Liver (tissue), 9 donors: ENCODE data around the gene COL5A1. TPM values are rescaled to one million over a fixed set of nuclear protein-coding genes. Genes with fewer than 3 reads are reported as not detected.

ENCODE experiments used
- DNase-seq: peaks from one replicate; pipeline ENCODE4 v3.0.0-alpha.2; 2017; ENCODE audit warnings: low spot score
- H3K27ac ChIP-seq, 2 donors: one replicate each; pipeline ENCODE4 v1.7.0; 2013; ENCODE audit warnings: inconsistent platforms in 2 of 2, low read length in 2 of 2, control low read depth in 1 of 2, low read depth in 1 of 2, mild to moderate bottlenecking in 1 of 2
- H3K27me3 ChIP-seq, 4 donors: one replicate each; pipeline versions ENCODE4 v1.6.1 to v1.7.0; 2013; ENCODE audit warnings: low read length in 3 of 4, inconsistent platforms in 1 of 4, mild to moderate bottlenecking in 1 of 4, moderate library complexity in 1 of 4; ENCODE audit not compliant: control insufficient read depth in 4 of 4, insufficient read depth in 4 of 4
- H3K36me3 ChIP-seq, 4 donors: one replicate each; pipeline versions ENCODE4 v1.6.1 to v1.7.0; 2013; ENCODE audit warnings: low read length in 3 of 4, mild to moderate bottlenecking in 3 of 4, low read depth in 1 of 4, moderate library complexity in 1 of 4; ENCODE audit not compliant: control insufficient read depth in 4 of 4, insufficient read depth in 3 of 4
- H3K4me1 ChIP-seq, 4 donors: one replicate each; pipeline versions ENCODE4 v1.6.1 to v1.7.0; 2013; ENCODE audit warnings: low read length in 3 of 4, mild to moderate bottlenecking in 3 of 4, moderate library complexity in 1 of 4; ENCODE audit not compliant: control insufficient read depth in 4 of 4, insufficient read depth in 4 of 4
- H3K4me3 ChIP-seq, 3 donors: one replicate each; pipeline versions ENCODE4 v1.6.1 to v1.7.0; 2013; ENCODE audit warnings: low read length in 3 of 3, control low read depth in 1 of 3, low read depth in 1 of 3, mild to moderate bottlenecking in 1 of 3
- H3K9ac ChIP-seq, 2 donors: one replicate each; pipeline ENCODE4 v1.7.0; 2013; ENCODE audit warnings: low read length in 2 of 2, mild to moderate bottlenecking in 2 of 2, moderate library complexity in 2 of 2, control low read depth in 1 of 2, low read depth in 1 of 2
- H3K9me3 ChIP-seq, 4 donors: one replicate each; pipeline versions ENCODE4 v1.6.1 to v1.7.0; 2013; ENCODE audit warnings: low read length in 3 of 4; ENCODE audit not compliant: control insufficient read depth in 4 of 4
- ATF3 ChIP-seq: IDR thresholded peaks from 2 replicates; pipeline ENCODE4 v1.6.1; 2016; ENCODE audit warnings: antibody characterized with exemption
- CTCF ChIP-seq: fragments of 150-350 bp; IDR thresholded peaks from 2 replicates; pipeline ENCODE4 v1.5.1; 2017; ENCODE audit warnings: improper control_type of control experiment, low read depth, low read length; ENCODE audit not compliant: missing input control
- FOXA1 ChIP-seq: IDR thresholded peaks from 2 replicates; pipeline ENCODE4 v1.6.1; 2016; ENCODE audit warnings: antibody characterized with exemption
- FOXA2 ChIP-seq: IDR thresholded peaks from 2 replicates; pipeline ENCODE4 v1.6.1; 2016; ENCODE audit warnings: antibody characterized with exemption
- HNF4A ChIP-seq, 2 donors: conservative IDR thresholded peaks; 2 replicates each; pipeline ENCODE4 v1.6.1; 2016; ENCODE audit warnings: antibody characterized with exemption in 2 of 2, mild to moderate bottlenecking in 2 of 2
- JUND ChIP-seq, 2 donors: IDR thresholded peaks; 2 replicates each; pipeline ENCODE4 v1.6.1; 2016; ENCODE audit warnings: antibody characterized with exemption in 2 of 2
- NR2F2 ChIP-seq: IDR thresholded peaks from 2 replicates; pipeline ENCODE4 v1.6.1; 2016; ENCODE audit warnings: antibody characterized with exemption
- RAD21 ChIP-seq, 2 donors: IDR thresholded peaks; 2 replicates each; pipeline ENCODE4 v1.6.1; 2016; ENCODE audit warnings: antibody characterized with exemption in 2 of 2, mild to moderate bottlenecking in 2 of 2
- REST ChIP-seq: IDR thresholded peaks from 2 replicates; pipeline ENCODE4 v1.6.1; 2016; ENCODE audit warnings: antibody characterized with exemption, mild to moderate bottlenecking
- RXRA ChIP-seq, 2 donors: IDR thresholded peaks; 2 replicates each; pipeline ENCODE4 v1.6.1; 2017 to 2018; ENCODE audit warnings: antibody characterized with exemption in 2 of 2, mild to moderate bottlenecking in 1 of 2
- SP1 ChIP-seq: IDR thresholded peaks from 2 replicates; pipeline ENCODE4 v1.6.1; 2018; ENCODE audit warnings: antibody characterized with exemption, mild to moderate bottlenecking
- TAF1 ChIP-seq: conservative IDR thresholded peaks from 2 replicates; pipeline ENCODE4 v1.6.1; 2016; ENCODE audit warnings: antibody characterized with exemption, mild to moderate bottlenecking
- ZBTB33 ChIP-seq: IDR thresholded peaks from 2 replicates; pipeline ENCODE4 v1.6.1; 2016; ENCODE audit warnings: antibody characterized with exemption
- WGBS: extraction: QIAGEN DNeasy Blood & Tissue Kit; methylation state at CpG from one replicate; pipeline ENCODE4 v1.1.7; 2013; 5-methylcytosine and 5-hydroxymethylcytosine counted together
- polyA plus RNA-seq, 2 donors: library from polyadenylated mRNA; stranded (reverse) in 1 of 2; unstranded in 1 of 2; fragments of 200-250 nt in 1 of 2; fragments of >200 nt in 1 of 2; fragmentation: Nextera tagmentation in 1 of 2; extraction: Ambion mirVana in 1 of 2; gene quantifications; one replicate each; pipeline versions ENCODE4 v1.2.1 to v1.2.3, GENCODE V29; 2013 to 2015
- total RNA-seq, 2 donors: library from RNA; depleted of rRNA; stranded (reverse); fragments of >200 nt; gene quantifications; one replicate each; pipeline ENCODE4 v1.2.3, GENCODE V29; 2014
- TF ChIP-seq, protein P1 (sequence below): IDR thresholded peaks from 2 replicates; pipeline ENCODE4 v1.6.1; 2016; ENCODE audit warnings: antibody characterized with exemption
- donor health status: healthy.
- donor health status: healthy.
- donor health status: healthy.
- donor health status: healthy.
- donor health status: healthy.

COL5A1 gene
- total and polyA plus RNA-seq, 4 donors, result 0.67 to 15.6 (median 11.2) TPM

DNA sequence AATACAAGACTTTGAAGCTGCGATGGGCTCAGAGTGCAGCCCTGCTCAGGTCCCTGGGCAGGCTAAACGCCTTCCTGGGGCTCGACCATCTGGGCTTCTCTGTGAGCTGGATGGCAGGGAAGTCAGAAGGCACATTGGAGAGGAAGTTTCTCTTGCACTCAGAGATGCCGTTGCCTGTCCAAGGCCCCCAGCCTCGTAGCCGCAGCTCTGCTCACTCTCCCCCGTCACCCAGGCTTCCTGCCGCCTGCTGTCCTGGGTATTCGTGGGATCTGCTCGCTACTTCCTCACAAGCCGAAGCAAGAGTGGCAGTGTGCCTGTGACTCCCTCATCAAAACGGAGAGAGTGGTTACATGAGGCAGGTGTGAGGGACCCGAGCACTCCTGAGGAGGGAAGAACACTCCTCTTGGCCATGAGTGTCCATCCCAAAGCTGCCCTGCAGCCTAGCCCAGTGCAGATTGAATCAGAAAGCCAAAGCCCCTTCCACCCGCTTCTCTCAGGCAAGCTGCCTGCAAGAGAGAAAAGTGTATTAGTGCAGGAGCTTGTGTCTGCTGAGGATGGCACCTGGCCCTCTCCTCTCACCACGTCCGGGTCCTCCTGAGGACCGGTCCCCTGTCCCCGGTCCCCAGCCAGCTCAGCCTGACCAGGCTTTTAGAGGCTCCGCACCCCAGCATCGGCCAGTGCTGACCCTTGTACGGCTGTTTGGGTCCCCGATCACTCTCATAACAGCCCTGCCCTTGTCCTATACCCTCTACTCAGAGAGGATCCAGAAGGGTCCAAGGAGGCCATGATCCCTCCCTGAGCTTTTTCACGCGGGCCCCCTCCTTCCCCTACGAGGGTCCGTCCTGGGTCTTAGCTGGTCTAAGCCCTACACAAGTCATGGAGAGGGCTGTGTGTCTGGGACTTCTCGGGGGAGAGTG, 246.3 kb downstream of the COL5A1 start:
- 69% methylated on average over 27 of the region's 27 CpGs for WGBS
- Histone ChIP-seq H3K27me3 (no peaks in the 10 kb centered on the region), H3K36me3 (no peaks in the 10 kb centered on the region), H3K4me3 (no peak overlapping the region), H3K9me3 (no peaks in the 10 kb centered on the region), H3K4me1 (no peaks in the 10 kb centered on the region), H3K9ac (no peak overlapping the region), H3K27ac (no peak overlapping the region)
- TF ChIP-seq HNF4A (conservative IDR thresholded peaks at IDR 0.05) (no peak), REST (no peak), TAF1 (no peak), ATF3 (no peak), FOXA2 (no peak), ZBTB33 (no peak), RXRA (IDR thresholded peaks at IDR 0.05) (no peak), NR2F2 (no peak)
- peak; percentile 29 for DNase-seq

GRCh38 chr9:134888603-134889190, 247.1 kb downstream of the COL5A1 start:
- no peaks in the 10 kb centered on the region for H3K36me3 ChIP-seq
- no peaks in the 10 kb centered on the region for H3K27me3 ChIP-seq
- peak; percentile 27 for DNase-seq
- WGBS, result 73% methylated on average over 14 of the region's 14 CpGs
- H3K4me3 ChIP-seq, result no peak overlapping the region
- H3K9me3 ChIP-seq, result no peaks in the 10 kb centered on the region
- no peak overlapping the region for H3K9ac ChIP-seq
- H3K4me1 ChIP-seq, result no peaks in the 10 kb centered on the region
- no peak overlapping the region for H3K27ac ChIP-seq
- TF ChIP-seq TAF1 (no peak), FOXA2 (no peak), RAD21 (IDR thresholded peaks at IDR 0.05) (no peak), CTCF (no peak), ZBTB33 (no peak), ATF3 (no peak), JUND (IDR thresholded peaks at IDR 0.05) (no peak), SP1 (no peak), RXRA (IDR thresholded peaks at IDR 0.05) (no peak), FOXA1 (no peak), REST (no peak)
- TF ChIP-seq, protein P1, sequence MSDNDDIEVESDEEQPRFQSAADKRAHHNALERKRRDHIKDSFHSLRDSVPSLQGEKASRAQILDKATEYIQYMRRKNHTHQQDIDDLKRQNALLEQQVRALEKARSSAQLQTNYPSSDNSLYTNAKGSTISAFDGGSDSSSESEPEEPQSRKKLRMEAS, result no peak
